Astrocyte (in vitro differentiated cells and primary cell): ENCODE data around the gene PI16.

ENCODE experiments used
- EZH2 ChIP-seq: IDR thresholded peaks from 2 replicates; pipeline ENCODE4 v1.6.1; 2012; ENCODE audit warnings: mild to moderate bottlenecking, low read length, inconsistent platforms; ENCODE audit not compliant: insufficient read depth
- TF ChIP-seq, protein P1 (sequence below): IDR thresholded peaks from 2 replicates; pipeline ENCODE4 v1.5.1; 2011; ENCODE audit warnings: low read depth, mild to moderate bottlenecking, inconsistent platforms, low read length, moderate library complexity; ENCODE audit not compliant: insufficient read depth

DNA sequence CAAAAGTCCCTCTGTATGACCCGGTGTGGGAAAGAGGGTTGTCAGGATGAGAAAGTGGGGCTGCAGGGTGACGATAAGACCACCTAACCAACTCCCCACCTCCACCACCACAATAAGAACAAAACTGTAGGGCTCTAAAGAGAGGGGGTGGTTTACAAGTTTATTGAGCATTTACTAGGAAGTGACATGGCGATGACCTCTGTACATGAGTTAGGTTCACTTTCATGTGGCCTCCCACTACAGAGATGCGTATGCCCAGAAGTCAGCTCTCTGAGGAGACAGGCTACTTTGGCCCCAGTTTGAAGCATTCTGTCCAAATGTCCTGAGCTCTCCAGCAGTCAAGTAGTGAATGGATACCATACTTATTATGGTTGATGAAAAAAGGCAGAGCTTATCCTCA lies 28.7 kb upstream of the PI16 start:
- TF ChIP-seq, protein P1, sequence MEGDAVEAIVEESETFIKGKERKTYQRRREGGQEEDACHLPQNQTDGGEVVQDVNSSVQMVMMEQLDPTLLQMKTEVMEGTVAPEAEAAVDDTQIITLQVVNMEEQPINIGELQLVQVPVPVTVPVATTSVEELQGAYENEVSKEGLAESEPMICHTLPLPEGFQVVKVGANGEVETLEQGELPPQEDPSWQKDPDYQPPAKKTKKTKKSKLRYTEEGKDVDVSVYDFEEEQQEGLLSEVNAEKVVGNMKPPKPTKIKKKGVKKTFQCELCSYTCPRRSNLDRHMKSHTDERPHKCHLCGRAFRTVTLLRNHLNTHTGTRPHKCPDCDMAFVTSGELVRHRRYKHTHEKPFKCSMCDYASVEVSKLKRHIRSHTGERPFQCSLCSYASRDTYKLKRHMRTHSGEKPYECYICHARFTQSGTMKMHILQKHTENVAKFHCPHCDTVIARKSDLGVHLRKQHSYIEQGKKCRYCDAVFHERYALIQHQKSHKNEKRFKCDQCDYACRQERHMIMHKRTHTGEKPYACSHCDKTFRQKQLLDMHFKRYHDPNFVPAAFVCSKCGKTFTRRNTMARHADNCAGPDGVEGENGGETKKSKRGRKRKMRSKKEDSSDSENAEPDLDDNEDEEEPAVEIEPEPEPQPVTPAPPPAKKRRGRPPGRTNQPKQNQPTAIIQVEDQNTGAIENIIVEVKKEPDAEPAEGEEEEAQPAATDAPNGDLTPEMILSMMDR: no peak
- TF ChIP-seq EZH2: no peak
